ENCODE results near the gene HBD.

HBD gene

GRCh38 chr11:5198285-5198684 is 36.0 kb downstream of the HBD start:
- TF ChIP-seq MYC (IDR thresholded peaks at IDR 0.05; ENCODE audit: low read depth, low read length) = no peak
- TF ChIP-seq MAX (IDR thresholded peaks at IDR 0.05; ENCODE audit: low read depth, low read length) = no peak
- no peak for TF ChIP-seq POLR2A (IDR thresholded peaks at IDR 0.05; ENCODE audit: extremely low read depth, insufficient read length)
- no peak for TF ChIP-seq CTCF (IDR thresholded peaks at IDR 0.05; ENCODE audit: low read depth, low read length)
- no peak overlapping the region for H3K4me3 ChIP-seq (ENCODE audit: low read depth, low read length)

GRCh38 chr11:5197536-5197935 is 36.7 kb downstream of the HBD start:
- no peak overlapping the region for H3K4me3 ChIP-seq (ENCODE audit: low read depth, low read length)
- DNase-seq (ENCODE audit: low read depth) = no peak
- TF ChIP-seq MAX (IDR thresholded peaks at IDR 0.05; ENCODE audit: low read depth, low read length) = no peak
- no peak for TF ChIP-seq CTCF (IDR thresholded peaks at IDR 0.05; ENCODE audit: low read depth, low read length)
- no peak for TF ChIP-seq POLR2A (IDR thresholded peaks at IDR 0.05; ENCODE audit: extremely low read depth, insufficient read length)
- TF ChIP-seq MYC (IDR thresholded peaks at IDR 0.05; ENCODE audit: low read depth, low read length) = no peak

More at GRCh38 chr11:5198285-5198684, 36.0 kb downstream of the HBD start:
- DNase-seq (ENCODE audit: low read depth) = no peak

- TF ChIP-seq MAX (IDR thresholded peaks at IDR 0.05; ENCODE audit: low read depth, low read length) (no peak), CTCF (IDR thresholded peaks at IDR 0.05; ENCODE audit: low read depth, low read length) (no peak), MYC (IDR thresholded peaks at IDR 0.05; ENCODE audit: low read depth, low read length) (no peak), POLR2A (IDR thresholded peaks at IDR 0.05; ENCODE audit: extremely low read depth, insufficient read length) (no peak)
- no peak for DNase-seq (ENCODE audit: low read depth)
These were observed 37.6 kb downstream of the HBD start for GRCh38 chr11:5196731-5197130.

GRCh38 chr11:5196067-5196466 is 38.2 kb downstream of the HBD start:
- H3K4me3 ChIP-seq (ENCODE audit: low read depth, low read length) = no peak overlapping the region
- DNase-seq (ENCODE audit: low read depth) = no peak
- TF ChIP-seq POLR2A (IDR thresholded peaks at IDR 0.05; ENCODE audit: extremely low read depth, insufficient read length) (no peak), MYC (IDR thresholded peaks at IDR 0.05; ENCODE audit: low read depth, low read length) (no peak)

More at GRCh38 chr11:5196731-5197130, 37.6 kb downstream of the HBD start:
- no peak overlapping the region for H3K4me3 ChIP-seq (ENCODE audit: low read depth, low read length)

GRCh38 chr11:5192738-5193137 is 41.5 kb downstream of the HBD start:
- no peak overlapping the region for H3K4me3 ChIP-seq (ENCODE audit: low read depth, low read length)
- no peak for DNase-seq (ENCODE audit: low read depth)
- TF ChIP-seq CTCF (IDR thresholded peaks at IDR 0.05; ENCODE audit: low read depth, low read length) (no peak), POLR2A (IDR thresholded peaks at IDR 0.05; ENCODE audit: extremely low read depth, insufficient read length) (no peak), MAX (IDR thresholded peaks at IDR 0.05; ENCODE audit: low read depth, low read length) (no peak), MYC (IDR thresholded peaks at IDR 0.05; ENCODE audit: low read depth, low read length) (no peak)

- TF ChIP-seq MYC (IDR thresholded peaks at IDR 0.05; ENCODE audit: low read depth, low read length) (no peak), CTCF (IDR thresholded peaks at IDR 0.05; ENCODE audit: low read depth, low read length) (no peak), POLR2A (IDR thresholded peaks at IDR 0.05; ENCODE audit: extremely low read depth, insufficient read length) (no peak), MAX (IDR thresholded peaks at IDR 0.05; ENCODE audit: low read depth, low read length) (no peak)
- no peak for DNase-seq (ENCODE audit: low read depth)
These were observed 46.1 kb downstream of the HBD start for GRCh38 chr11:5188201-5188600.

More at GRCh38 chr11:5188201-5188600, 46.1 kb downstream of the HBD start:
- H3K4me3 ChIP-seq (ENCODE audit: low read depth, low read length) = no peak overlapping the region
